Lung (tissue), 12 donors: ENCODE data around the gene FADS1. TPM values are rescaled to one million over a fixed set of nuclear protein-coding genes. Genes with fewer than 3 reads are reported as not detected.

Experiments used
- ATAC-seq: fragments of 200-7000 bp; cut with Tn5 transposase; one replicate; pipeline ENCODE4 v1.9.1; 2020; ENCODE audit warnings: moderate number of reproducible peaks; ENCODE audit not compliant: insufficient read depth, low FRiP score
- DNase-seq, 3 donors: peaks; one replicate each; pipeline ENCODE4 v3.0.0-alpha.2; 2013 to 2017
- H3K27ac ChIP-seq, 2 donors: one replicate each; pipeline ENCODE4 v1.5.1; 2013; ENCODE audit warnings: mild to moderate bottlenecking in 2 of 2, moderate library complexity in 2 of 2, control low read depth in 1 of 2, inconsistent platforms in 1 of 2, low read depth in 1 of 2, low read length in 1 of 2
- H3K27me3 ChIP-seq, 3 donors: one replicate each; pipeline ENCODE4 v1.5.1; 2013; ENCODE audit warnings: low read length in 2 of 3; ENCODE audit not compliant: control insufficient read depth in 3 of 3, insufficient read depth in 3 of 3
- H3K36me3 ChIP-seq, 4 donors: one replicate each; pipeline ENCODE4 v1.5.1; 2013; ENCODE audit warnings: low read length in 4 of 4, mild to moderate bottlenecking in 1 of 4, moderate library complexity in 1 of 4; ENCODE audit not compliant: control insufficient read depth in 4 of 4, insufficient read depth in 4 of 4
- H3K4me1 ChIP-seq, 5 donors: one replicate each; pipeline ENCODE4 v1.5.1; 2013; ENCODE audit warnings: low read length in 5 of 5, mild to moderate bottlenecking in 2 of 5, moderate library complexity in 1 of 5; ENCODE audit not compliant: control insufficient read depth in 5 of 5, insufficient read depth in 5 of 5
- H3K4me3 ChIP-seq: one replicate; pipeline ENCODE4 v1.5.1; 2013; ENCODE audit warnings: mild to moderate bottlenecking, control low read depth, moderate library complexity
- H3K9ac ChIP-seq, 2 donors: one replicate each; pipeline ENCODE4 v1.5.1; 2013; ENCODE audit warnings: low read length in 2 of 2, control low read depth in 1 of 2; ENCODE audit not compliant: insufficient read depth in 1 of 2
- H3K9me3 ChIP-seq, 4 donors: one replicate each; pipeline ENCODE4 v1.5.1; 2013; ENCODE audit warnings: low read length in 3 of 4, mild to moderate bottlenecking in 1 of 4, moderate library complexity in 1 of 4; ENCODE audit not compliant: control insufficient read depth in 4 of 4, insufficient read depth in 3 of 4
- CTCF ChIP-seq: IDR thresholded peaks from 2 replicates; pipeline ENCODE4 v1.5.1; 2012; ENCODE audit warnings: mild to moderate bottlenecking; ENCODE audit errors: control extremely low read depth, extremely low read depth
- WGBS, 2 donors: extraction: QIAGEN DNeasy Blood & Tissue Kit; methylation state at CpG; one replicate each; pipeline ENCODE4 v1.1.7; 2013; 5-methylcytosine and 5-hydroxymethylcytosine counted together
- polyA plus RNA-seq, 2 donors: library from polyadenylated mRNA; stranded (reverse); fragments of 200-250 nt; gene quantifications; one replicate each; pipeline ENCODE4 v1.2.1, GENCODE V29; 2013
- total RNA-seq, 2 donors: library from RNA; depleted of rRNA in 1 of 2; stranded (reverse); fragments of >200 nt in 1 of 2; gene quantifications; one replicate each; pipeline ENCODE4 v1.2.1, GENCODE V29; 2014 to 2021
- donor health status: control.
- donor health status: control.
- donor health status: Bipolar disorder and iron deficiency.
- donor health status: healthy.
- donor health status: DM: yes; HTN: yes; CAD: no.

Gene FADS1
- total and polyA plus RNA-seq, 4 donors: 35.1 to 102 (median 45.0) TPM

GRCh38 chr11:61775606-61776554, 40.9 kb downstream of the FADS1 start:
- ATAC-seq (no peak), DNase-seq (no peak)
- no peak overlapping the region for H3K9ac ChIP-seq
- no peaks in the 10 kb centered on the region for H3K9me3 ChIP-seq
- no peaks in the 10 kb centered on the region for H3K27me3 ChIP-seq
- WGBS, 2 donors: 82 to 93% methylated on average over 20 of the region's 20 CpGs
- H3K4me3 ChIP-seq: no peak overlapping the region
- H3K36me3 ChIP-seq: peaks cover 0 to 6% (median 2%) of the 10 kb centered on the region in 4 donors
- H3K27ac ChIP-seq: no peak overlapping the region
- H3K4me1 ChIP-seq: peaks cover 0 to 10% (median 3%) of the 10 kb centered on the region in 5 donors
- no peak for TF ChIP-seq CTCF

- Histone ChIP-seq H3K9me3 (no peaks in the 10 kb centered on the region), H3K36me3 (peaks cover 0 to 6% (median 2%) of the 10 kb centered on the region in 4 donors), H3K4me1 (peaks cover 0 to 10% (median 3%) of the 10 kb centered on the region in 5 donors), H3K27ac (no peak overlapping the region), H3K9ac (no peak overlapping the region), H3K27me3 (no peaks in the 10 kb centered on the region), H3K4me3 (no peak overlapping the region)
- ATAC-seq: no peak
- no peak for DNase-seq
- WGBS, 2 donors: 97% methylated on average over 6 of the region's 6 CpGs
- no peak for TF ChIP-seq CTCF
Measured at GRCh38 chr11:61775106-61775505, 41.7 kb downstream of the FADS1 start.

- Histone ChIP-seq H3K9ac (no peak overlapping the region), H3K9me3 (no peaks in the 10 kb centered on the region), H3K36me3 (peaks cover 0 to 6% (median 2%) of the 10 kb centered on the region in 4 donors), H3K4me1 (peaks cover 0 to 11% (median 10%) of the 10 kb centered on the region in 5 donors), H3K27me3 (no peaks in the 10 kb centered on the region), H3K27ac (no peak overlapping the region), H3K4me3 (no peak overlapping the region)
- DNase-seq (no peak), ATAC-seq (no peak)
- 88 to 91% methylated on average over 12 of the region's 12 CpGs for WGBS, 2 donors
- TF ChIP-seq CTCF: no peak
Measured at GRCh38 chr11:61774411-61774810, 42.4 kb downstream of the FADS1 start.
